HepG2 (cell line): Measurements from ENCODE around the gene CPED1.
"Not testable (repeated sequence)": the region's sequence is repeated elsewhere in the genome, so short reads cannot be mapped to it uniquely, and the experiment has no call there.

Source experiments
- CHD2 ChIP-seq: IDR thresholded peaks from 2 replicates; pipeline ENCODE4 v1.6.1; 2011; ENCODE audit warnings: low read depth, low read length, improper control_type of control experiment
- ELF1 ChIP-seq: sonication (generic); formaldehyde crosslinking; IDR thresholded peaks from 2 replicates; pipeline ENCODE4 v1.4.0; 2020; ENCODE audit warnings: missing genetic modification reagents
- MXI1 ChIP-seq: IDR thresholded peaks from 3 replicates; pipeline ENCODE4 v1.6.1; 2012; ENCODE audit warnings: low read depth, low read length, inconsistent platforms, borderline replicate concordance
- ZNF124 ChIP-seq: sonication (generic); formaldehyde crosslinking; IDR thresholded peaks from 2 replicates; pipeline ENCODE4 v1.4.0; 2020; ENCODE audit warnings: missing genetic modification reagents
- TF ChIP-seq, protein P1 (sequence below): sonication (generic); formaldehyde crosslinking; IDR thresholded peaks from 2 replicates; pipeline ENCODE4 v1.5.0; 2020; ENCODE audit warnings: missing genetic modification reagents
- TF ChIP-seq, protein P2 (sequence below): sonication (generic); formaldehyde crosslinking; IDR thresholded peaks from 2 replicates; pipeline ENCODE4 v1.5.1; 2020; ENCODE audit warnings: mild to moderate bottlenecking, missing genetic modification reagents, moderate library complexity
- TF ChIP-seq, protein P3 (sequence below): sonication (generic); formaldehyde crosslinking; IDR thresholded peaks from 2 replicates; pipeline ENCODE4 v1.5.0; 2020; ENCODE audit warnings: mild to moderate bottlenecking, missing genetic modification reagents, moderate library complexity
- TF ChIP-seq, protein P4 (sequence below): sonication (generic); formaldehyde crosslinking; IDR thresholded peaks from 2 replicates; pipeline ENCODE4 v1.8.0; 2022; ENCODE audit warnings: mild to moderate bottlenecking, missing genetic modification reagents

DNA sequence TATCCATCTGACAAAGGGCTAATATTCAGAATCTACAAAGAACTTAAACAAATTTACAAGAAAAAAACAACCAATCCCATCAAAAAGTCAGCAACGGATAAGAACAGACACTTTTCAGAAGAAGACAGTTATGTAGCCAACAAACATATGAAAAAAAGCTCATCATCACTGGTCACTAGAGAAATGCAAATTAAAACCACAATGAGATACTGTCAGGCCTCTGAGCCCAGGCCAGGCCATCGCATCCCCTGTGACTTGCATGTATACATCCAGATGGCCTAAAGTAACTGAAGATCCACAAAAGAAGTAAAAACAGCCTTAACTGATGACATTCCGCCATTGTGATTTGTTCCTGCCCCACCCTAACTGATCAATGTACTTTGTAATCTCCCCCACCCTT lies 326.7 kb downstream of the CPED1 start:
- TF ChIP-seq, protein P1, sequence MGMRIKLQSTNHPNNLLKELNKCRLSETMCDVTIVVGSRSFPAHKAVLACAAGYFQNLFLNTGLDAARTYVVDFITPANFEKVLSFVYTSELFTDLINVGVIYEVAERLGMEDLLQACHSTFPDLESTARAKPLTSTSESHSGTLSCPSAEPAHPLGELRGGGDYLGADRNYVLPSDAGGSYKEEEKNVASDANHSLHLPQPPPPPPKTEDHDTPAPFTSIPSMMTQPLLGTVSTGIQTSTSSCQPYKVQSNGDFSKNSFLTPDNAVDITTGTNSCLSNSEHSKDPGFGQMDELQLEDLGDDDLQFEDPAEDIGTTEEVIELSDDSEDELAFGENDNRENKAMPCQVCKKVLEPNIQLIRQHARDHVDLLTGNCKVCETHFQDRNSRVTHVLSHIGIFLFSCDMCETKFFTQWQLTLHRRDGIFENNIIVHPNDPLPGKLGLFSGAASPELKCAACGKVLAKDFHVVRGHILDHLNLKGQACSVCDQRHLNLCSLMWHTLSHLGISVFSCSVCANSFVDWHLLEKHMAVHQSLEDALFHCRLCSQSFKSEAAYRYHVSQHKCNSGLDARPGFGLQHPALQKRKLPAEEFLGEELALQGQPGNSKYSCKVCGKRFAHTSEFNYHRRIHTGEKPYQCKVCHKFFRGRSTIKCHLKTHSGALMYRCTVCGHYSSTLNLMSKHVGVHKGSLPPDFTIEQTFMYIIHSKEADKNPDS (CRISPR knock-in tag) = not testable (repeated sequence)
- not testable (repeated sequence) for TF ChIP-seq MXI1, ELF1, CHD2, ZNF124
- TF ChIP-seq, protein P2, sequence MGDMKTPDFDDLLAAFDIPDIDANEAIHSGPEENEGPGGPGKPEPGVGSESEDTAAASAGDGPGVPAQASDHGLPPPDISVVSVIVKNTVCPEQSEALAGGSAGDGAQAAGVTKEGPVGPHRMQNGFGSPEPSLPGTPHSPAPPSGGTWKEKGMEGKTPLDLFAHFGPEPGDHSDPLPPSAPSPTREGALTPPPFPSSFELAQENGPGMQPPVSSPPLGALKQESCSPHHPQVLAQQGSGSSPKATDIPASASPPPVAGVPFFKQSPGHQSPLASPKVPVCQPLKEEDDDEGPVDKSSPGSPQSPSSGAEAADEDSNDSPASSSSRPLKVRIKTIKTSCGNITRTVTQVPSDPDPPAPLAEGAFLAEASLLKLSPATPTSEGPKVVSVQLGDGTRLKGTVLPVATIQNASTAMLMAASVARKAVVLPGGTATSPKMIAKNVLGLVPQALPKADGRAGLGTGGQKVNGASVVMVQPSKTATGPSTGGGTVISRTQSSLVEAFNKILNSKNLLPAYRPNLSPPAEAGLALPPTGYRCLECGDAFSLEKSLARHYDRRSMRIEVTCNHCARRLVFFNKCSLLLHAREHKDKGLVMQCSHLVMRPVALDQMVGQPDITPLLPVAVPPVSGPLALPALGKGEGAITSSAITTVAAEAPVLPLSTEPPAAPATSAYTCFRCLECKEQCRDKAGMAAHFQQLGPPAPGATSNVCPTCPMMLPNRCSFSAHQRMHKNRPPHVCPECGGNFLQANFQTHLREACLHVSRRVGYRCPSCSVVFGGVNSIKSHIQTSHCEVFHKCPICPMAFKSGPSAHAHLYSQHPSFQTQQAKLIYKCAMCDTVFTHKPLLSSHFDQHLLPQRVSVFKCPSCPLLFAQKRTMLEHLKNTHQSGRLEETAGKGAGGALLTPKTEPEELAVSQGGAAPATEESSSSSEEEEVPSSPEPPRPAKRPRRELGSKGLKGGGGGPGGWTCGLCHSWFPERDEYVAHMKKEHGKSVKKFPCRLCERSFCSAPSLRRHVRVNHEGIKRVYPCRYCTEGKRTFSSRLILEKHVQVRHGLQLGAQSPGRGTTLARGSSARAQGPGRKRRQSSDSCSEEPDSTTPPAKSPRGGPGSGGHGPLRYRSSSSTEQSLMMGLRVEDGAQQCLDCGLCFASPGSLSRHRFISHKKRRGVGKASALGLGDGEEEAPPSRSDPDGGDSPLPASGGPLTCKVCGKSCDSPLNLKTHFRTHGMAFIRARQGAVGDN (CRISPR knock-in tag) = not testable (repeated sequence)
- TF ChIP-seq, protein P3, sequence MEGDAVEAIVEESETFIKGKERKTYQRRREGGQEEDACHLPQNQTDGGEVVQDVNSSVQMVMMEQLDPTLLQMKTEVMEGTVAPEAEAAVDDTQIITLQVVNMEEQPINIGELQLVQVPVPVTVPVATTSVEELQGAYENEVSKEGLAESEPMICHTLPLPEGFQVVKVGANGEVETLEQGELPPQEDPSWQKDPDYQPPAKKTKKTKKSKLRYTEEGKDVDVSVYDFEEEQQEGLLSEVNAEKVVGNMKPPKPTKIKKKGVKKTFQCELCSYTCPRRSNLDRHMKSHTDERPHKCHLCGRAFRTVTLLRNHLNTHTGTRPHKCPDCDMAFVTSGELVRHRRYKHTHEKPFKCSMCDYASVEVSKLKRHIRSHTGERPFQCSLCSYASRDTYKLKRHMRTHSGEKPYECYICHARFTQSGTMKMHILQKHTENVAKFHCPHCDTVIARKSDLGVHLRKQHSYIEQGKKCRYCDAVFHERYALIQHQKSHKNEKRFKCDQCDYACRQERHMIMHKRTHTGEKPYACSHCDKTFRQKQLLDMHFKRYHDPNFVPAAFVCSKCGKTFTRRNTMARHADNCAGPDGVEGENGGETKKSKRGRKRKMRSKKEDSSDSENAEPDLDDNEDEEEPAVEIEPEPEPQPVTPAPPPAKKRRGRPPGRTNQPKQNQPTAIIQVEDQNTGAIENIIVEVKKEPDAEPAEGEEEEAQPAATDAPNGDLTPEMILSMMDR (CRISPR knock-in tag) = not testable (repeated sequence)
- TF ChIP-seq, protein P4, sequence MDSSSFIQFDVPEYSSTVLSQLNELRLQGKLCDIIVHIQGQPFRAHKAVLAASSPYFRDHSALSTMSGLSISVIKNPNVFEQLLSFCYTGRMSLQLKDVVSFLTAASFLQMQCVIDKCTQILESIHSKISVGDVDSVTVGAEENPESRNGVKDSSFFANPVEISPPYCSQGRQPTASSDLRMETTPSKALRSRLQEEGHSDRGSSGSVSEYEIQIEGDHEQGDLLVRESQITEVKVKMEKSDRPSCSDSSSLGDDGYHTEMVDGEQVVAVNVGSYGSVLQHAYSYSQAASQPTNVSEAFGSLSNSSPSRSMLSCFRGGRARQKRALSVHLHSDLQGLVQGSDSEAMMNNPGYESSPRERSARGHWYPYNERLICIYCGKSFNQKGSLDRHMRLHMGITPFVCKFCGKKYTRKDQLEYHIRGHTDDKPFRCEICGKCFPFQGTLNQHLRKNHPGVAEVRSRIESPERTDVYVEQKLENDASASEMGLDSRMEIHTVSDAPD (CRISPR knock-in tag) = not testable (repeated sequence)
